GM19328 (cell line): Measurements from ENCODE around the gene PCDHA1.

Source experiments
- ATAC-seq: cut with Tn5 transposase; IDR thresholded peaks from one replicate; pipeline ENCODE4 v1.9.1; 2021; ENCODE audit warnings: mild to moderate bottlenecking, moderate library complexity; ENCODE audit not compliant: unreplicated experiment

PCDHA1 gene

DNA sequence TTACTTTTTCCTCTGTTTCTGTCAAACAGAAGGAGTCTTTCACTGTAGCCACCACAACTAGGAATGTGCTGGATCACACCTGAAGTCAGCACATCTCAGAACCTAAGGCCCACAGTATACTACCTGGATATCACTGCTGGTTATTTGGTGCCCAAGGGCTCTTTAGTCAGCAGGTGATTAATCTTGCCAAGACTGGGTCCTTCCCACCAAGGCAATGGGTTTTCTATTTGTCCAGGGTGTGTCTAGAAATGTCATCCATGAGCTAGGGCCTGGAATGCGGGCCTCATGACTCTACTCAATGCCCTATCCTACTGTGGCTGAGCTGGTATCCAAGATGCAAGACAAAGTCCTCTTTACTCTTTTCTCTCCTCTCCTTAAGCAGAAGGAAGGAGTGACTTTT lies 130.4 kb downstream of the PCDHA1 start:
- no peak for ATAC-seq

DNA sequence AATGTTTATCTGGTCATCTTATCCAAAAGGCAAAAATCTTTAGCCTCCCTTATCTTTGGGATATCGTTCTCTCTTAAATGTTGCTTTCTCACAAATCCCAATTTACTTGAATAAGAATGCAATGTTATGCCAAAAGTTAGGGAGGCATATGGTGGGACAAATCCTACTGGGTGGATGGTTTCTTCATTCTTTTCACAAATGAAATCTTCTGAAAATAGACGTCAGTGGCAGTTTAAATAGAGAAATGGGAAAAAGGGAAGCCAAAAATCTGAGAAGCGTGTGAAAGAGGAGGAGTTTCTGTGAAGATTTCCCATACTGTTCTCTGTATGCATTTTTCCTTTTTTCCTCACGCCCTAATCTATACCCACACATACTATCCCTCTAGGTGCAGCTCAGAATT lies 137.7 kb downstream of the PCDHA1 start:
- ATAC-seq = no peak

DNA sequence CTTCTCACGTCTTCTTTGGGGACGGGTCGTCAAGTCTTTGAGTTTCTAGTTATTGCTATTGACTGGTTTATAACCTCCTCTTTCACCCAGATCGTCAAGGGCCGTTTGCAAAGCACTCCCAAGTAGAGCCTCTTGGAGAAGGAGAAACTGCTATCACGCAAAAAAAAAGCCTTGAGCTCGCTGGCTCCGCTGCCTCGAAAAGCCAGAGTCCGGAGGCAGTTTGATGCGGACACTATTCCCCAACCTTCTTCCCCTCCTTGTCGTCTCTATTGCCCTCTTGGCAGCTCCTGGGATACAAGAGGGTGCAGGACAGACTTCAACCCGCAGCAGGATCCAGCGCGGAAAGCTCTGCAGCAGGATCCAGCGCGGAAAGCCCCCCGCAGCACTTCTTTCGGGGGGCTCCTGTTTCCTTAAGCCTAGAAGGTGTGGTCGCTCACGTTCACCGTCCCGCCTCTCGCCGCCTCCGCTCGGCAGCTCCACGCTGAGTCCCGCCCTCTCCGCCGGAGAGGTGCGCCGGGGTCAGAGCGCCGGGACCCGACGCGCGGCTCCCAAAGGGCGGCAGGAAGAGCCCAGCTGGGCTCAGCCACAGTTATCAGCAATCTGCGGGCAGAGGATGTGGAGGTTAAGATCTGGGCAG lies 140.0 kb downstream of the PCDHA1 start, which contains the start of gene PCDHAC1:
Gene PCDHAC1 (plus strand): TSS at position 494 of the 637 bp plus-strand sequence. CDS start 594 bp downstream, outside the sequence.
- ATAC-seq = no peak

DNA sequence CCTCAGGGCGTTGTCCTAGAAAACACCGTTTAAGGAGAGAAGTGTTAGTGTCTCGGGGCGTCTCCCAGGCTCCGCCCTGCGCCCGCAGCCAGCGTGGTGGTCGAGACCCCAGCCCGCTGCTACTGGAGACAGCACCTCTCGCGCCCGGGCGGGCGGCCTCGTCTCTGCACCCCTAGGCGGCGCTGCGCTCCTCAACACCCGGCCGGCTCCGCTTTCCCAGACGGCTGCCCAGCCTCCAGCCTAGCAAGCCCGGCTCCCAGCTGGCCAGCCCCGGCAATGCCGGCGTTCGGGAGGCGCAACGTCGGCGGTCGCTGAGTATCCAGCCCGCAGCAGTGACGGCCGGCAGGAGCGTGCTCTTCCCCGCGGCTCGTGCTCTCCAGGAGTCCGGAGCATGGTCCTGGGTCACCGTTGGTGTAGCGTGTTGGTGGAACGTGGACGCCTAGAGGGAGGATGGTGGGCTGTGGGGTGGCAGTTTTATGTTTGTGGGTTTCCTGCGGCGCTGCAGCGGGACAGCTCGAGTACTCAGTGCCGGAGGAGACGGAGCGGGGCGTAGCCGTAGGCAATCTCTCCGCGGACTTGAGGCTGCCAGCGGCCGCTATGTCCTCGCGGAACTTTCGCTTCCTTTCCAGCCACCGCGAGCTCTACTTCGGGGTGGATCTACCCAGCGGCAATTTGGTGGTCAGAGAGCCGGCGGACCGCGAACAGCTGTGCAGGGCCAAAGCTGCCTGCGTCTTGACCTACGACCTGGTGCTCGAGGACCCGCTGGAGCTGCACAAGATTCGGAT lies 140.7 kb downstream of the PCDHA1 start:
- no peak for ATAC-seq

DNA sequence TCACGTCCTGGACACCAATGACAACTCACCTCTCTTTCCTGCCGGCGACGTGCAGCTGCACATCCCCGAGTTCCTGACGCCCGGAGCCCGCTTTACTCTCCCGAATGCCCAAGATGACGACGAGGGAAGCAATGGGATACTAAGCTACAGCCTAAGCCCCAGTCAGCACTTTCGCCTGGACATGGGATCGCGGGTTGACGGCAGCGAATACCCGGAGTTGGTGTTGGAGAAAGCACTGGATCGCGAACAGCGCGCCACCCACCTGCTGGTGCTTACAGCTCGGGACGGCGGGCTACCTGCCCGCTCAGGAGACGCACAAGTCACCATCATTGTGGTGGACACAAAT lies 141.3 kb downstream of the PCDHA1 start:
- ATAC-seq = no peak

DNA sequence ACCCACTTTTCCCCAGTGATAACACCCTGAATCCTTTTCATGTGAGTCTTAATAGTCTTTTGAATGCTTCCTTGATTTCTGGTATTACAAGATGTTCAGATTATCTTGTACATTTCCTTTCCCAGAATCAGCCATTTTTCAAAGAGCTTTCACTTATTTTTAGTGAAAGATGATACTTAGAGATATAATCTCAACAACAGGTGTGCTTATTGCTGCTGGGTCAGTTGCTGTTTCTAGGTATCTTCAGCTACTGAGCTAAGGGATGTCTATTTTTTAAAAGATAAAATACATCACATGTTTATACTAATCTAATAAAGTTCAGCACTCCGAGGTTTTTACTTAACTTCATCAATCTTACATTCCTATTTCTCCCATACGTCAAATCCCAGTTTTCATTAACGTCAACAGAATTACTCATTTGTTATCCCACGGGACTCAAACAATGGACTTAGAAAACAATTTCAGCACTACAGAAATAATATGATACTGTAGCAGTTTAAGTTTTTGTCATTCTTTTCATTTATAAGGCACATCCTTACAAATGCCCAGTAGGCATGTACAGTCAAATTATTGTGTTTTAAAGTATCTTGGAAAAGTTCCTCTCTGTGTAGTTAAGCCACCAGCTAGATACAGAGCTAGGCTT lies 149.1 kb downstream of the PCDHA1 start:
- no peak for ATAC-seq

DNA sequence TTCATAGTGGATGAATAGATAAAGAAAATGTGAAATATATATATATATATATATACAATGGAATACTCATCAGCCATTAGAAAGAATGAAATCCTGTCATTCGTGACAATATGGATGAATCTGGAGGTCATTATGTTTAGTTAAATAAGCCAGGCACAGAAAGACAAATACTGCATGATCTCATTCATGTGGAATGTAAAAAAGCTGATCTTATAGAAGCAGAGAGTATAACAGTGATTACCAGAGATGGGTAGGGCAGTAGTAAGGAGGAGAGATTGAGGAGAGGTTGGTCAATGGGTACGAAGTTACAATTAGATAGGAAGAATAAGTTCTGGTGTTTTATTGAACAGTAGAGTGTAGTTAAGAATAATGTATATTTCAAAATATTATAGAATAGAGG lies 160.6 kb downstream of the PCDHA1 start:
- no peak for ATAC-seq

DNA sequence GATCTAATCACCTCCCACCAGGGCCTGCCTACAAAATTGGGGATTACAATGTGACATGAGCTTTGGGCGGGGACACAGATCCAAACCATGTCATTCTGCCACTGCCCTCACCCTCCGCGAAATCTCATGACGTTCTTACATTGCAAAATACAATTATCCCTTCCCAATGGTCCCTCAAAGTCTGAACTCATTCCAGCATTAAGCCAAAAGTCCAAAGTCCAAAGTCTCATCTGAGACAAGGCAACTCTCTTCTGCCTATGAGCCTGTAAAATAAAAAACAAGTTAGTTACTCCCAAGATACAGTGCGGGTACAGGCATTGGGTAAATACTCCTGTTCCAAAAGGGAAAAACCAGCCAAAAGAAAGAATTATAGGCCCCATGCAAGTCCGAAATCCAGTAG lies 165.7 kb downstream of the PCDHA1 start:
- no peak for ATAC-seq

DNA sequence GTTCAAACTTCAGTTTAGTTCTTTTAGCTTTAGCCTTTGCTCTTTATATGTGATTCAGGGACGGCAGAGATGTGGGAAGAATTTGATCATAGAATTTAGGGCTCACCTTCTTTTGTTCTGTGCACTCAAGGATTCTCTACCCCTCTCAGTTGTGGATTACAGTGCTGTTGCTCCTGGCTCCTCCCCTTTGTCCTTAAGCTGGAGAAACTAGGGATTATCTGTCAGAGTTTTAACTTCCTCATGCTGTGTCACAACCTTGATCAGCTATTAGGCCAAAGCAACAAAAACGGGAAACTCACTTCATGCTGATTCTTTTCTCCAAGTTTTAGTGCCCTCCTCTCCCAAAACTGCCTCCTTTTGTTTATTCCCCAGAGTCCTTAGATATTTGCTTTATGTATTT lies 167.3 kb downstream of the PCDHA1 start:
- no peak for ATAC-seq

DNA sequence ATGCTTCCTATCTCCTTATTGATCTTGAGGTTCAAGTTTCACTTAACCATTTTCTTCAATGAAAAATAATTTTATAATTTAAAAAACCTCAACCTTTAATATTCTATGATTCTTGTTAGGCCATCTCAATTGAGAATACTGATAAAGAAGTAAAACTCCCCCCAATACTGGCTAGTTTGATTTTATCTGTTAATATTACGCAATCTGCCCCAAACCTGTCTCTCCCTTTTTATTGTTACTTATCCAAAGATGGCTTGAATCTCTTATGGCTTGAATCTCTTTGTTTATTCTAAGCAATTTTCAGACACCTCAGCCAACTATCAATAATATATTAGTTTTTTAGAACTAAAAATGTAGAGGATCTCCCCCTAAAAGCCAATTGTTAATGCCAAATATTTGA lies 176.2 kb downstream of the PCDHA1 start:
- ATAC-seq = no peak

DNA sequence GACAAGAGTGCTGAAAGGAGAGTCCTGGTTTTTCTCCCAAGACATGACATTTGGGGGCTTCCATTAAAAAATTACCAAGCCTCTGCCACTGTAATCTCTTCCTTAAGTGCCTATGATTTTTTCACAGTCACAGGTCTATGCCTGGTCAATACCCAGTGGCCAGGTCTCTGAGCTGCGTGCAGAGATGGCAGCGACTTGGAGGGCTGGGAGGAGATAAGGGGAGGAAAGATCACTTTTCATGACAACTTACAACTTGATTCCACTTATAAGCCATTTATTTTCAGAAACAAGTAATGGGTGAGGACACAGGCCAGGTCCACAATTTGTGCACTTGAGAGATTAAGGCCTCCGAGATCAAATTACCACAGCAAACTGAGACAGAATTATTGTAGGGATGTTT lies 178.4 kb downstream of the PCDHA1 start:
- no peak for ATAC-seq

DNA sequence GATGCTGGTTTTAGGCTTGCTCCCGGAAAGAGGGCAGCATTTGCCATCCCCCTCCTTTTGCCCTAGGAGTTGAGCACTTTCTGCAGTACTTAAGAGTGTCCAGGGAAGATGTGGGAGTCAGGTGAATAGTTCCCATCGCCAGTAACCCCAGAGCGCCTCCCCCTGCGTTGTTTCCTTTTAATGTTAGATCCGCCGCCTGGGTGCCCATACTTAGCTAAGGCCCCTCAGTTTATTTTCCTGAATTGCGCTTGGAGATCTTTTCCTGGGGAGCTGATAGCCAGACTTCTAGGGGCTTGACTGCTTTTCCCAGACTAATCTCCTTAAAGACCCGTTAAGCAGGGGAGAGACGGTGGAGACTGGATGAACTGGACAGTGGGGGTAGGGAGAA lies 180.0 kb downstream of the PCDHA1 start:
- ATAC-seq = no peak

DNA sequence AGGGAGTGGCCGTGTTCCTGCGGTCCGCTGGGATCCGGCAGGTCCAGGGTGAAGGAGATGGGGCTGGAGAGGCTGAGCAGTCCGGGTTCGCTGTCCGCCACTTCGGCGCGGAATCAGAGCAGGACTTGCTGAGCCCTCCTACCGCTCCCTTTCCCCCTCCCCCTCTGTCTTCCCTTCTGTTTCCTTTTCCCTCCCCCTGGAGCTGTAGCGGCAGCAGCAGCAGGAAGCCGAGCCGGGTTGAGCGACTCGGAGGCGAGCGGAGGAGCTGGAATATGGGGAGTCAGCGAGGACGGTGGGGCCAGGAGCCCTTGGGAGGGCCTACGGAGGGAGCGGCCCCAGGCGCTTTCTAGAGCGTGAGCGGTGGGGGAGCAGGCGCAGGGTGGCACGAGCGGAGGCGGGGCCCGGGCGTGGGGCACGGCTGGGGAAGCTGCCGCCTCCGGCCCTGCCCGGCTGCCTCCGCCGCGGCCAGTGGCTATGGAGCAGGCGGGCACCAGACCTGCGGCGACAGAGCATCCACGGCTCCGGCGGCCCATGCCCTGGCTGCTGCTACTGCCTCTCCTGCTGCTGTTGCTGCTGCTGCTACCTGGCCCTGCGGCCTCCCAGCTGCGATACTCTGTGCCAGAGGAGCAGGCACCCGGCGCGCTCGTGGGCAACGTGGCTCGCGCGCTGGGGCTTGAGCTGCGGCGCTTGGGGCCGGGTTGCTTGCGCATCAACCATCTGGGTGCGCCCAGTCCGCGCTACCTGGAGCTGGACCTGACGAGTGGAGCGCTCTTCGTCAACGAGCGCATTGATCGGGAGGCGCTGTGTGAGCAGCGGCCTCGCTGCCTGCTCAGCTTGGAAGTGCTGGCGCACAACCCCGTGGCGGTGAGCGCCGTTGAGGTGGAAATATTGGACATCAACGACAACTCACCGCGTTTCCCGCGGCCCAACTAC lies 180.6 kb downstream of the PCDHA1 start, which contains the start of gene PCDHAC2:
Gene PCDHAC2 (plus strand): TSS at position 184 of the 933 bp plus-strand sequence. CDS start 291 bp downstream, at position 475.
- no peak for ATAC-seq

DNA sequence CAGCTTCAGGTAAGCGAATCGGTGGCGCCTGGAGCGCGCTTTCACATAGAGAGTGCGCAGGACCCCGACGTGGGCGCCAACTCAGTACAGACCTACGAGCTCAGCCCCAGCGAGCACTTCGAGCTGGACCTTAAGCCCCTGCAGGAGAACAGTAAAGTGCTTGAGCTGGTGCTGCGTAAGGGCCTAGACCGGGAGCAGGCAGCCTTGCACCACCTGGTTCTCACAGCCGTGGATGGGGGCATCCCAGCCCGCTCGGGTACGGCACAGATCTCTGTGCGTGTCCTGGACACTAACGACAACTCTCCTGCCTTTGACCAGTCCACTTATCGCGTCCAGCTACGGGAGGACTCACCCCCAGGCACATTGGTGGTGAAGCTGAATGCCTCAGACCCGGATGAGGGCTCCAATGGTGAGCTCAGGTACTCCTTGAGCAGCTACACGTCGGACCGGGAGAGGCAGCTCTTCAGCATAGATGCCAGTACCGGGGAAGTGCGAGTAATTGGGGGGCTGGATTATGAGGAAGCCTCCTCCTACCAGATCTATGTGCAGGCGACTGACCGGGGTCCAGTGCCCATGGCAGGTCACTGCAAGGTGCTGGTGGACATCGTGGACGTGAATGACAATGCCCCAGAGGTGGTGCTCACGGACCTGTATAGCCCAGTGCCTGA lies 181.4 kb downstream of the PCDHA1 start:
- ATAC-seq = no peak

DNA sequence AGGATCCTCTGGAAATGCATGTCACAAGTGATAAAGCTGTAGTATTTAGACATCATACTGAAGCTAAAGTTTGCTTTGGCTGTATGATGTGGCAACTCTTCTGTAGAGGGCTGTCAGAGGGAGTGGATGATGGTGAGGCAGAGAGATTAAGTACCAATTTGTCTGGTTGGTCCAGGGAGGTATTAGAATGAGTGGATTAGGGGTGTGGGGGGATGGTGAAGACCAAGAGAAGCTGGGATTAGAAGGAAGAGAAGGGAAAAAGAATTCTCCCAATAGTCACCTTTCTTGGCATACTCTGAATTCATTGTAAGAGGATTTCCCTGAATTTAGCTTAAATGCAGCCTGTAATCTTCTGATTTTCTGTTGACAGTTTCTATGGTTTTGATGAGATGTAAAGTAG lies 183.9 kb downstream of the PCDHA1 start:
- no peak for ATAC-seq

DNA sequence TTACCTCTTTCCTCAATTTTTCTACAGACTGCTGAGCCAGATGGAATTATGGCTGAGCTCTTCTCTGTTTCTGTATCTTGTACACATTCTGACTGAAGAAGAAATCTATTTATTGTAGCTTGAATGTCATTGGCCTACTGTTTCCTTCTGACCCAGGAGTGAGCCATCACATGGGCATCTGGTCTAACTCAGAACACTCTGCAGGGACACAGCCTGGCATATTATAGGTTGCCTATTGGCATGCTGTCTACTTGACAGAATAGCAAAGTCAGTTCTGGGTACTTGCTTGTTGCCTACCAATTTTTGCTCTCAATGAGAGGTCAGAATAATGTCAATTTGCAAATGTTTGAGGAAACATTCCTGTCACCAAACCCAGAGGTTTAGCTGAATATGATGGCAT lies 187.6 kb downstream of the PCDHA1 start:
- ATAC-seq = no peak

DNA sequence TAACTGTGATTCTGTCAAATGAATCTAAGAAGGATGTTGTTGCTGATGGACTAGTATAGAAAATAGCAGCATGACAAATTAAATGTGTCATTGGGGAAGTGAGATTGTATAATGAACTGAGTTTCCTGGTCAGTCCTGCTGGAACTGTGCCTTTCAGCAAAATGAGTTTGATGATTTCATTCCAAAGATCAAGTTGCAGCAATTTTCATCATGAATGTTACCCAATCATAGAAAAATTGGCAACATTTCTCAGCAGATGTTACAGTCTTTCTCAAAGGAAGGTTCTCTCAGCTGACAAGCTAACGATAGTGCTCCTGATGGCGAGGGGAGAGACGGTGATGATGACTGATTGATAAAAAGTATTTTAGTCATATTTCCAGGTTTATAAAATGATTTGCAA lies 191.1 kb downstream of the PCDHA1 start:
- ATAC-seq = no peak

DNA sequence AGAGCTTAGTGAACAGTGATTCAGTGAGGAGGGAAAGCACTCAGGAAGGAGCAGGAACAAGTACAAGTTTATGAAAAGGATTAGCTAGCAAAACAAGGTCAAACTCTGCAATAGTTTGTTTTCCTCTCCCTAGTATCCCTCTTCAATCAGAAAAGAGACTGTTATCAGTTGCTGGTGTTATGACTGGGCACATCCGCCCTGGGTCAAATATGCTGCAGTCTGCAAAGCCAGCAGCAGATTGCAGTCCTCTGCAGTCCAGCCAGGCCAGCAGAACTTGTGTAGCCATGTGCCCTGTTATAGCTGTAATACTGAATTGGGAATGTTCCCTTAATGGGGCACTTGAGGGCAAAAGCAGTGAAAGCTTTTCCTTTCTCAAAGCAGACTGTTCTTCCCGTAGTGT lies 192.3 kb downstream of the PCDHA1 start:
- no peak for ATAC-seq

DNA sequence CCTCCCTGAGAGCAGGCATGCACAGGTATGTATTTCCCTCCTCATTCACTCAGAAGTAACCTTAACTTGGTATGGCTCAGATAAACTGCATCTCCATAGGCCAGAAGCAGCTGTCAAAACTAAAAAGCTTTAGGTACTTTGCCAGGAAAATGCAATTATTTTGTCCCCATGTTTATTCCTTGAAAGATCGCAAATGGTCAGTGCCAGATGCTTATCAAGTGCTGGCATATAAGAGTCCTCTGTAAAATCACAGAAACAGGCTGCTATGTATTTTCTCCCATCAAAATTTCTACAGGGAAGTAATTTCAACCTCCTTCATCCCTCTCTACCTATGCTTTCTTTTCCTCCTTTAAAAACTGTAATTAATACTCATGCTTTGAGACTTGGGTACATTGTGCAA lies 193.0 kb downstream of the PCDHA1 start:
- ATAC-seq = no peak

DNA sequence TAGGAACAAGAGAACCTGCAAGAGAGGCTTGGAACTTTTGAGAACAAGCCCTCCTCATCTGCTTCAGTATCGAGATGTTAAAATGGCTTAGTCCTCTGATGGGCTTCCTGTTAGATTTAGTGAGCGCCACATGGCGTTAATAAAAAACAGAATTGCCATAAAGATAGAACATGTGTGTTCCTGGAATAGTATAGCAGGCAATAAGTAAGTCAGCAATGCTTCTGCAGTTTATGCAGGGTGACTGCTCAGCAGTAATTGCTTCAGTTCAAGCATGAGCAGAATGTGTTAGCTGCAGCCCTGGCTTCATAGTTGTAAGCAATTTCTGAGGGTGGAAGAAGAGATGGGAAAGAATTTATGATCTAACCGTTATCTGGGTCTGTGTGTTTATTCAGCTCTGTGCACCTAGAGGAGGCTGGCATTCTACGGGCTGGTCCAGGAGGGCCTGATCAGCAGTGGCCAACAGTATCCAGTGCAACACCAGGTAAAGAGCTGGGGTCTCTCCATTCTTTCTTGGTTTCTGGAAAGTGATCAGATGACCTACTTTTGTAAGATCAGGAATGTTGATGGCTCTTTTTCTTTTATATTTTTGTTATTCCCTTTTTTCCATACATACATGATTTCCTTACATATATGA lies 196.3 kb downstream of the PCDHA1 start:
- no peak for ATAC-seq
